Measurements from ENCODE around the gene DNAJB5. TPM values are rescaled to one million over a fixed set of nuclear protein-coding genes. Genes with fewer than 3 reads are reported as not detected.
"Not testable (repeated sequence)": the region's sequence is repeated elsewhere in the genome, so short reads cannot be mapped to it uniquely, and the experiment has no call there.

The DNAJB5 gene
- 3.7 and 4.1 TPM in 2 replicates for total RNA-seq (2014; rRNA removed; shearing (Covaris generic); ENCODE audit: low replicate concordance)

GRCh38 chr9:34989003-34989945 lies at the start of gene DNAJB5:
DNAJB5 (plus strand) TSS chr9:34989745; CDS start chr9:34990631, 886 bp downstream.
- Histone ChIP-seq H3K9me3 (no peaks in the 10 kb centered on the region), H3K36me3 (no peaks in the 10 kb centered on the region), H3K4me3 (peak within 1 kb of the TSS; percentile 63), H3K27me3 (no peaks in the 10 kb centered on the region)
- peak; percentile 97 for DNase-seq

DNA sequence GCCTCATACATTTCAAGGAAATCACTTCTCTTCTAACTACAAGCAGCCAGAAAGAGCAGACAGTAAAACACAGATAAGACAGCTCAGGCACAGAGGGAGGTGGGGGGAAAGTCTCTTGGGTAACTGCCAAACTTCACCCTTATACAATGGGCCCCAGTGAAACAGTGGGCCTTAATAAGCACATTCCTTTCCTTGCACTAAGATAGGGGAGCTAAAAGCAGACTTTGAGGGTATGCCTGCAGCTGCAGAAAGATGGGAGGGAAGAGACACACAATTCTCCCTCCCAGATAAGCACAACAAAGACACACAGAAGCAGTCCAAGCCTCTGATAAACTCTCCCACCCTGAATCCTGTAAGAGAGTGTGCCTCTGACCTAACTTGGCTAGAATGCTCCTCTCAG lies 49.6 kb upstream of the DNAJB5 start:
- H3K9me3 ChIP-seq, H3K36me3 ChIP-seq, H3K27me3 ChIP-seq, DNase-seq, H3K4me3 ChIP-seq: not testable (repeated sequence)

DNA sequence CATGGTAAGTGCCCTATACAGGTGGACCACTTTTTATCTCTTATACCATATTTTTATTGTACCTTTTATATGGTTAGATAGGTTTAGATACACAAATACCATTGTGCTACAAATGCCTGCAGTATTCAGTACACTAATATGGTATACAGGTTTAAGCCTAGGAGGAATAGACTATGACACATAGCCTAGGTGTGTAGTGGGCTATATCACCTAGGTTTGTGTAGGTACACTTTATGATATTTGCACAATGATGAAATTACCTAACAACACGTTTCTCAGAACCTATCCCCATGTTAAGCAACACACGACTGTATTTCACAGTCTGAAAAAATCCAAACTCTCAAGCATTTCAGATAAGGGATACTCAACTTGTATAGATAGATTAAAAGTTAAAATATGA lies 41.1 kb upstream of the DNAJB5 start:
- no peak for DNase-seq
- Histone ChIP-seq H3K36me3 (no peaks in the 10 kb centered on the region), H3K4me3 (no peak overlapping the region), H3K27me3 (peaks cover 14% of the 10 kb centered on the region), H3K9me3 (no peaks in the 10 kb centered on the region)

DNA sequence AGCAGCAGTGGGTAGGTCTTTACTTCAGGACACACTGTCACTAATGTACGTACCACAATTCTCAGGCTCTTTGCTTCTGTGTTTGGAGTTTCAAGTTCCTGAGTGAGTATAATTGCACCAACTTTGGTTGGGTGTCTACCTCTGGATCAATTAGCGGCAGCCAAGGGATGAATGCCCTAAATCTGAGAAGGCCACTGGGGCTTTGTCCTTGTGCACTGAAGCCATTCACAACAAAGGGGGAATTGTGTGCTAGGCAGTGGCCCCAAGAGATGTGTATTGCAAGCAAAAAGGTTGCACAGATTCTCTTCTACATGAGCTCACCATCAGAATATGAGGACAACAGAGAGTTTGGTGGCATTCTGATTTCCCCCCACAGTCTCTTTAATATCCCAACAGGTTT lies 35.3 kb upstream of the DNAJB5 start:
- H3K9me3 ChIP-seq = no peaks in the 10 kb centered on the region
- no peak overlapping the region for H3K4me3 ChIP-seq
- H3K36me3 ChIP-seq = no peaks in the 10 kb centered on the region
- peaks cover 41% of the 10 kb centered on the region for H3K27me3 ChIP-seq
- no peak for DNase-seq

DNA sequence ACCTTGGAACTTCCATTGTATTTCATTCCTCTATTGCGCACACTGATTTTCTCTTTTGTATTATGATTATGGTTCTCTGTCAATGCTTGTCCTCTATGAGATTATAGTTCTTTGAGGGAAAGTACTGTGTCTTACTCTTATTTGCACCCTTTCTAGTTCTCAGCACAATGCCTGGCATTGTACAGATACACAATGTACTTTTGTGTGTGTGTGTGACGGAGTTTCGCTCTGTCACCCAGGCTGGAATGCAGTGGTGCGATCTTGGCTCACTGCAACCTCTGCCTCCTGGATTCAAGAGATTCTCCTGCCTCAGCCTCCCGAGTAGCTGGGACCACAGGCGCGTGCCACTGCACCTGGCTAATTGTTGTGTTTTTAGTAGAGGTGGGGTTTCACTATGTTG lies 33.5 kb upstream of the DNAJB5 start:
- peaks cover 37% of the 10 kb centered on the region for H3K27me3 ChIP-seq
- not testable (repeated sequence) for H3K9me3 ChIP-seq, H3K4me3 ChIP-seq, DNase-seq, H3K36me3 ChIP-seq

GRCh38 chr9:34956648-34957047 lies 32.9 kb upstream of the DNAJB5 start:
- peaks cover 34% of the 10 kb centered on the region for H3K27me3 ChIP-seq
- DNase-seq = no peak
- H3K36me3 ChIP-seq = no peaks in the 10 kb centered on the region
- no peak overlapping the region for H3K4me3 ChIP-seq
- H3K9me3 ChIP-seq = no peaks in the 10 kb centered on the region

GRCh38 chr9:34957492-34958410 lies 31.8 kb upstream of the DNAJB5 start, which contains the start of gene PHF24:
PHF24 (plus strand) TSS chr9:34958285; CDS start chr9:34971299, 13,014 bp downstream.
- DNase-seq = no peak
- Histone ChIP-seq H3K9me3 (no peaks in the 10 kb centered on the region), H3K27me3 (peaks cover 34% of the 10 kb centered on the region), H3K36me3 (no peaks in the 10 kb centered on the region), H3K4me3 (no peak within 1 kb of the TSS)

DNA sequence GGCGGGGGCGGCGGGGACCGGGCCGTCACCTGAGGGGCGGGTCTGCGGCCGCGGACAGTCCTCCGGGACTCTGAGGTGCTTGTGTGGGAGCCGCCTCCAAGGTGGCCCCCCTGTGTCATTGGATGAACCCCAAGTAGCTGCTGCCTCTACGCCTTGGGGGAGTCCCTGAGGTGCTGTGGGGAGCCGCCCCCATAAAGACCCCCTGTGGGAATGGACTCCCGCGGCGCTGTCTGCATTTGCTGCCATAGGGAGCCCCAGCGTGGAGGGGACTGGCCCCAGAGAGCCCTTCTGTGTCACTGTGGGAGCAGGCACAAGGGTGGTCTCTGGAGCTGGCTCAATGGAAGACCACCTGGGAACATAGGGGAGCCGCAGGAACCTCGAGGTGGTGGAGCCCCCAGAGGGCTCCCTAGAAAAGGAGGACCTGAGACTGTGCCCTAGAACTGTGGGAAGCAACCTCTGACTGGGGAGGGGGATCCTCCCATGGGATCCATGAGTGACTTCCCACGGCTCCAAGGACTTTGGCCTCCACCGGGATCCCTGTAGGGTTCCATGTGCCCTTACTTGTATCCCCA lies 31.0 kb upstream of the DNAJB5 start:
- H3K27me3 ChIP-seq = peaks cover 28% of the 10 kb centered on the region
- H3K9me3 ChIP-seq = no peaks in the 10 kb centered on the region
- no peak for DNase-seq
- H3K4me3 ChIP-seq = no peak overlapping the region
- no peaks in the 10 kb centered on the region for H3K36me3 ChIP-seq

DNA sequence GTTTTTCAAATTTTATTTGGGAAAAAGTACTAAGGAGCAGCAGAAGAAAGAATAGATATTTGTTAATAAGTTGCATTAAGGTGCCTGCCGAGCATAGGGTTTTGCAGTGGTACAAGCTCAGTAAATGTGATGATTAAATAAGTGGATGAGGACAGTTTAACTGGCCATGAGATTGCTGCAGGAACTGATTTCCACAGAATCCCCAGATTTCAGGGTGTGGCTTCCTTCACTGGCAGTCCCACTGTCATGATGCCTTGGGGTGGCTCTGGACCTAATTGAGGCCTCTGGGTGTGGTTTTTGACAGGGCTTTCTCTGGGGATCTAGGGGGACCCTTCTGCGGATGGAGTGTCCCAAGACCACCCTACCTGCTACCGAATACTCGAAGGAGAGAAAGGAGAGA lies 30.1 kb upstream of the DNAJB5 start:
- no peak overlapping the region for H3K4me3 ChIP-seq
- no peaks in the 10 kb centered on the region for H3K36me3 ChIP-seq
- DNase-seq = no peak
- H3K9me3 ChIP-seq = no peaks in the 10 kb centered on the region
- H3K27me3 ChIP-seq = peaks cover 29% of the 10 kb centered on the region

DNA sequence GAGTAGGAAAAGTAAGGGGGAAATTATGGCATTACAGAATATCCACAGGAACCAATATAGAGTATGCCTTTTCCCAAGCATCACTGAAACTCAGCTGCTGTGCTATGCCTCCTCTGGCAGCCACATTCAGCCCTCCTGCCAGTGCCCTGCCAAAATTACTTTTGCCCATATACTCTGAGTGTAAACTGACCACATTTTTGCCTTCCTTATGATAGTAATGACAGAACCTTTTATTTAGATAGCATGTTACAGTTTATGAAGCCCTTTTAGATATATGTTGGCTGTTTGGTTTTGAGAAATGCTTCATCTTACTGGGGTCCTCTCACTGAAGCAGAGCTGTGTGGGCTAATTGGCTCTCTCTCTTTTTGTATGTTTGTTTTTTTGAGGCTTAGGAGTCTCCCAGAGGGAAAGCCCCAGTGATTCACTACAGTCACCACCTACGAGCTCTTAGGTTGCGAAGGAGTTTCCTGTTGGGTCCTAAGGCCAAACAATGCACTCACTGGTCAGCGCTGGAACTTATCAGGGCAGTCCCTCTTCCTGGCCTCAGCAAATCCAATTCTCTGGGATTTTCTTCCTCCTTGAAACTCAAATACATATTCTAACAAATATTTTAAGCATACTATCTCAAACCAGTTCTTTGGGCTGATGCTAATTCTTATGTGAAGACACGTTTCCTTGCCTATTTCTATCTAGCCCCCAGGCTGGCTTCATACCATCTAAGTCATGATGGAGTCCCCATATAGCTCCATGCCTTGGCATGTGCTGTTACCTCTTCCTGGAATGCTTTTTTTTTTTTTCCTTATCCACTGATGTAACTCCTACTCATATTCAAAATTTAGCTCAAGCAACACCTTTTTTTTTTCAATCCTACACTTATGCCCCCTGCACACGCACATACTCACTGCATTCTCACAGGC lies 27.7 kb upstream of the DNAJB5 start:
- H3K9me3 ChIP-seq = no peaks in the 10 kb centered on the region
- H3K4me3 ChIP-seq = no peak overlapping the region
- DNase-seq = peak; percentile 52
- peaks cover 28% of the 10 kb centered on the region for H3K27me3 ChIP-seq
- H3K36me3 ChIP-seq = no peaks in the 10 kb centered on the region

DNA sequence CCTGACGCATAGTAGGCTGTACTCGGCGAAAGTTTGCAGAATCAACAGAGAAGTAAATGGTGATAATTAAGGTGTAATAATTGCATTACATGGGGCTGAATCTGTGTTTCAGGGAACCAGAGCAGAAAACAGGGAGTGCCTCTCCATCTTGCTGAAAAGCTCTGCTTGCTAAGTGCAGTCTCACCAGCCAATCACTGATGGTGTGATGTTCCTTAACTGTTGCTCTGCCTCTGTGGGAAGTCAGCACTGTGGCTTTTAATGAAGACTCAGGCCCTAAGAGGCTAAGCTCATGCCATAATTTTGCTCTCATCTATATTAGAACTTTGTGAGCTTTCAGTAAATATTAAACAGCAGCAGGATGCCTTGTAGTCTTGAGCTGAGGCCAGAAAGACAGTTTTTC lies 27.0 kb upstream of the DNAJB5 start:
- no peaks in the 10 kb centered on the region for H3K9me3 ChIP-seq
- H3K4me3 ChIP-seq = no peak overlapping the region
- peaks cover 23% of the 10 kb centered on the region for H3K27me3 ChIP-seq
- H3K36me3 ChIP-seq = no peaks in the 10 kb centered on the region
- DNase-seq = no peak

DNA sequence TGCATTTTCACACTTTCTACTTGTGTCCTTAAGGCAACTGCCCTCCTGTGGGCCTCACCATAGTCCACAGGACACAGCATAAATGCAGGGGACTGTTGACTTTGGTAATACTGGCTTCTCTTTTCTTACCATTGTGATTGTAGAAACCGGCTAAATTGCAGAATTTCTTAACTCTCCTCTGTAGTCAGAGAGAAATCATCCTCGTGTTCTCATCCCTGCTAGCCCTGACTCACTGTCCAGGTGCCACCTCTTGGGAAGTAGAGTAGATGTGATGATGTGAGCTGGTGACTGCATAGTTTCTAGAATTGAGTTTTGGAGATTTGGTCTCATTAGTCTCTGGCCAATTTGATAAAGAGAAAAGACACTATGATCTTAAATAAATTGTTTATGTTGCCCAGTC lies 26.0 kb upstream of the DNAJB5 start:
- Histone ChIP-seq H3K4me3 (no peak overlapping the region), H3K36me3 (no peaks in the 10 kb centered on the region), H3K9me3 (no peaks in the 10 kb centered on the region), H3K27me3 (peaks cover 21% of the 10 kb centered on the region)
- no peak for DNase-seq

DNA sequence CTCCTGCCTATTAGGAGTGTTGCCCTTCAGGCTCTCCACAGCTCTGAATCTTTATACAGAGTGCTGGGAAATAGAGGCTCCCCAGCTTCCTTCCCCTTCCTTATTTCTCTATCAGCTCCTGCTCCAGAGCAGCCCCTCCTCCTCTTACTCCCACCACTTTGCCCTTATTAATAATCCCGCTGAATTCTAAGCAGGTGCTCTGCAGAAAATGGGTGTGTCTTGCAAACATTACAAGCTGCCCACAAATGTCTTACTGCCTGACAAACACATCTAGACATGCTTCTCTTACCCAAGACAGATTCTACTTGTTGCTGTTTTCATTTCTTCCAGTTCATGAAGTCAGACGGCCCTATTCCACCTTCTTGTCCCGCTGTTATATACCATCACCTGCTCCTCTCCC lies 25.1 kb upstream of the DNAJB5 start:
- H3K9me3 ChIP-seq = no peaks in the 10 kb centered on the region
- no peak for DNase-seq
- H3K36me3 ChIP-seq = no peaks in the 10 kb centered on the region
- no peak overlapping the region for H3K4me3 ChIP-seq
- H3K27me3 ChIP-seq = peaks cover 17% of the 10 kb centered on the region

DNA sequence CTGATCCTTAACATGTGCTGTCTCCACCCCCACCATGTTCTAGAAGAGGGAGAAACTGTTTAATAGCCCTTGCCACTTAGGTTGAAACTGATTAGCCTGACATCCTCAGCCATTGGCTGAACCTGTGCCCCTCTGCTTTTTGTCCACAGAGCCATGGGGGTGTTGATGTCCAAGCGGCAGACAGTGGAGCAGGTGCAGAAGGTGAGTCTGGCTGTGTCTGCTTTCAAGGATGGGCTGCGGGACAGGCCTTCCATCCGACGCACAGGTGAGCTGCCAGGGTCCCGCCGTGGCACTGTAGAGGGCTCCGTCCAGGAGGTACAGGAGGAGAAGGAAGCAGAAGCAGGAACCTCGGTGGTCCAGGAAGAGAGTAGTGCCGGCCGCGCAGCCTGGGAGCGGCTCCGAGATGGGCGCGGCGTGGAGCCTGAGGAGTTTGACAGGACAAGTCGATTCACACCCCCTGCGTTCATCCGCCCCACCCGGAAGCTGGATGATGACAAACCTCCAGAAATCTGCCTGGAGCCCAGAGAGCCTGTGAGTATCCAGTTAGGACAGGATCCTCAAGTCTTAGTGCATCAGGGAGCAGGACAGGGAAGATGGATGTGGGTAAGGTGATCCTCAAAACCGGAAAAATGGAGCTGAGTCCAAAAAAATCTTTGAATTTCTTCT lies 18.3 kb upstream of the DNAJB5 start:
- Histone ChIP-seq H3K9me3 (no peaks in the 10 kb centered on the region), H3K27me3 (peaks cover 4% of the 10 kb centered on the region), H3K4me3 (no peak overlapping the region), H3K36me3 (no peaks in the 10 kb centered on the region)
- DNase-seq = no peak

DNA sequence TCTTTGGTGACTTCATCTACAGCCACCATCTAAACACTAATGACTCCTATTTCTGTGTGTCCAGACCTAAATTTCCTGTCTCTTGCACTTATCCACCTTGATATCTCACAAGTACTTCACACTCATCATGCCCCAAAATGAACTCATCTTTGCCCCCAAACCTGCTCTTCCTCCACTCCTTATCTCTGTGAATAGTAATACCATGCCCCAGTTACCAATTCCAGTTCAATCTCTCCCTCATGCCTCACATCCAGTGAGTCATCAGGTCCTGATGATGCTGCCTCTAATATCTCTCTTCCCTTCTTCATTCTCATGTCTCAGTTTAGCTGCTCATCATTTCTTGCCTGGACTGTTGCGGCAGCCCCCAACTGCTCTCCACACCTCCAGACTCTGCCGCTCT lies 14.9 kb upstream of the DNAJB5 start:
- Histone ChIP-seq H3K4me3 (no peak overlapping the region), H3K9me3 (no peaks in the 10 kb centered on the region), H3K27me3 (no peaks in the 10 kb centered on the region; the same call in 1 of the 2 replicates), H3K36me3 (no peaks in the 10 kb centered on the region)
- DNase-seq = no peak
